H9 (cell line): ENCODE results near the gene EGFR. TPM values are rescaled to one million over a fixed set of nuclear protein-coding genes. Genes with fewer than 3 reads are reported as not detected.

Experiments
- DNase-seq: peaks from one replicate; pipeline ENCODE4 v3.0.0-alpha.2; 2017
- H2AFZ ChIP-seq: one replicate; pipeline ENCODE4 v1.6.1; 2013; ENCODE audit warnings: mild to moderate bottlenecking, low read length, control low read depth, moderate library complexity
- H2AK5ac ChIP-seq: 2 replicates; pipeline ENCODE4 v1.6.1; 2013; ENCODE audit warnings: low read length, control low read depth, mixed read lengths; ENCODE audit not compliant: insufficient read length
- H2BK120ac ChIP-seq: one replicate; pipeline ENCODE4 v1.6.1; 2013; ENCODE audit warnings: low read depth, mild to moderate bottlenecking, low read length, control low read depth, inconsistent platforms; ENCODE audit not compliant: poor library complexity, severe bottlenecking
- H2BK12ac ChIP-seq: 2 replicates; pipeline ENCODE4 v1.6.1; 2013; ENCODE audit warnings: low read length, control low read depth, mixed read lengths, low read depth; ENCODE audit not compliant: insufficient read length
- H2BK15ac ChIP-seq: 2 replicates; pipeline ENCODE4 v1.6.1; 2013; ENCODE audit warnings: low read depth, low read length, control low read depth
- H2BK20ac ChIP-seq: one replicate; pipeline ENCODE4 v1.6.1; 2013; ENCODE audit warnings: low read depth, mild to moderate bottlenecking, low read length, control low read depth, inconsistent platforms; ENCODE audit not compliant: poor library complexity, severe bottlenecking
- H2BK5ac ChIP-seq: 2 replicates; pipeline ENCODE4 v1.6.1; 2013; ENCODE audit warnings: low read length, control low read depth, mixed read lengths; ENCODE audit not compliant: insufficient read length
- H3K14ac ChIP-seq: 2 replicates; pipeline ENCODE4 v1.6.1; 2013; ENCODE audit warnings: low read length, control low read depth; ENCODE audit not compliant: insufficient read depth
- H3K18ac ChIP-seq: 2 replicates; pipeline ENCODE4 v1.6.1; 2013; ENCODE audit warnings: low read depth, mild to moderate bottlenecking, mixed read lengths, low read length, control low read depth; ENCODE audit not compliant: insufficient read length
- H3K23ac ChIP-seq: 2 replicates; pipeline ENCODE4 v1.6.1; 2013; ENCODE audit warnings: low read length, control low read depth, mixed read lengths, low read depth; ENCODE audit not compliant: insufficient read length
- H3K23me2 ChIP-seq: 2 replicates; pipeline ENCODE4 v1.6.1; 2013; ENCODE audit warnings: low read depth, mild to moderate bottlenecking, mixed read lengths, low read length, control low read depth; ENCODE audit not compliant: insufficient read length, poor library complexity, severe bottlenecking
- H3K27ac ChIP-seq: 2 replicates; pipeline ENCODE4 v1.5.1; 2013; ENCODE audit warnings: low read length, control low read depth, mixed read lengths, low read depth; ENCODE audit not compliant: insufficient read length
- H3K27me3 ChIP-seq: 2 replicates; pipeline ENCODE4 v1.6.1; 2013; ENCODE audit warnings: low read length, control low read depth, inconsistent platforms; ENCODE audit not compliant: insufficient read depth
- H3K4ac ChIP-seq: 2 replicates; pipeline ENCODE4 v1.6.1; 2013; ENCODE audit warnings: low read depth, mild to moderate bottlenecking, control low read depth, inconsistent platforms, low read length, moderate library complexity
- H3K4me1 ChIP-seq: 2 replicates; pipeline ENCODE4 v1.6.1; 2013; ENCODE audit warnings: low read length, control low read depth, inconsistent platforms; ENCODE audit not compliant: insufficient read depth
- H3K4me2 ChIP-seq: 2 replicates; pipeline ENCODE4 v1.6.1; 2013; ENCODE audit warnings: low read length, control low read depth, mixed read lengths; ENCODE audit not compliant: insufficient read length, insufficient read depth
- H3K56ac ChIP-seq: 2 replicates; pipeline ENCODE4 v1.6.1; 2013; ENCODE audit warnings: low read depth, mild to moderate bottlenecking, mixed read lengths, low read length, control low read depth; ENCODE audit not compliant: insufficient read length
- H3K79me1 ChIP-seq: 2 replicates; pipeline ENCODE4 v1.6.1; 2013; ENCODE audit warnings: low read depth, mild to moderate bottlenecking, moderate library complexity, low read length, control low read depth, inconsistent platforms; ENCODE audit not compliant: insufficient read depth, poor library complexity, severe bottlenecking
- H3K79me2 ChIP-seq: 2 replicates; pipeline ENCODE4 v1.6.1; 2013; ENCODE audit warnings: low read length, control low read depth, inconsistent platforms; ENCODE audit not compliant: insufficient read depth
- H3K9ac ChIP-seq: 2 replicates; pipeline ENCODE4 v1.6.1; 2013; ENCODE audit warnings: low read length, control low read depth, mixed read lengths; ENCODE audit not compliant: insufficient read length; ENCODE audit errors: extremely low read depth
- H3K9me3 ChIP-seq: one replicate; pipeline ENCODE4 v1.6.1; 2013; ENCODE audit warnings: low read depth, low read length, inconsistent platforms; ENCODE audit not compliant: control insufficient read depth
- H3T11ph ChIP-seq: one replicate; pipeline ENCODE4 v1.6.1; 2013; ENCODE audit warnings: mild to moderate bottlenecking, low read length, control low read depth, inconsistent platforms
- H4K20me1 ChIP-seq: one replicate; pipeline ENCODE4 v1.6.1; 2013; ENCODE audit not compliant: control insufficient read depth, insufficient read length, insufficient read depth
- H4K5ac ChIP-seq: 2 replicates; pipeline ENCODE4 v1.6.1; 2013; ENCODE audit warnings: low read depth, mild to moderate bottlenecking, mixed read lengths, low read length, control low read depth; ENCODE audit not compliant: insufficient read length
- H4K8ac ChIP-seq: replicated peaks from 2 replicates; pipeline ENCODE4 v1.6.1; 2013; ENCODE audit warnings: low read length, control low read depth, mixed read lengths, low read depth; ENCODE audit not compliant: insufficient read length
- H4K91ac ChIP-seq: 2 replicates; pipeline ENCODE4 v1.6.1; 2013; ENCODE audit warnings: low read depth, mild to moderate bottlenecking, moderate library complexity, mixed read lengths, low read length, control low read depth; ENCODE audit not compliant: insufficient read length
- H3K27ac Mint-ChIP-seq, 3 experiments: 2 replicates in 2 of 3; 3 replicates in 1 of 3; pipeline ENCODE4 v1.8.0; 2020 to 2021; ENCODE audit warnings: mixed read lengths in 3 of 3, mild to moderate bottlenecking in 1 of 3, moderate library complexity in 1 of 3
- H3K27me3 Mint-ChIP-seq: 2 replicates; pipeline ENCODE4 v1.8.0; 2021; ENCODE audit warnings: low read depth, mild to moderate bottlenecking, moderate library complexity, mixed read lengths
- H3K36me3 Mint-ChIP-seq, 3 experiments: 2 replicates in 2 of 3; 3 replicates in 1 of 3; pipeline ENCODE4 v1.8.0; 2020 to 2021; ENCODE audit warnings: low read depth in 3 of 3, mixed read lengths in 3 of 3; ENCODE audit not compliant: insufficient read depth in 1 of 3
- H3K4me1 Mint-ChIP-seq, 2 experiments: 2 replicates each; pipeline ENCODE4 v1.8.0; 2020; ENCODE audit warnings: mixed read lengths in 2 of 2
- H3K4me3 Mint-ChIP-seq, 2 experiments: 2 replicates in 1 of 2; 3 replicates in 1 of 2; pipeline ENCODE4 v1.8.0; 2020 to 2021; ENCODE audit warnings: mild to moderate bottlenecking in 2 of 2, mixed read lengths in 2 of 2, moderate library complexity in 1 of 2
- H3K9me3 Mint-ChIP-seq, 2 experiments: 2 replicates in 1 of 2; 3 replicates in 1 of 2; pipeline ENCODE4 v1.8.0; 2020; ENCODE audit warnings: mild to moderate bottlenecking in 2 of 2, mixed read lengths in 2 of 2, moderate library complexity in 1 of 2
- CTCF ChIP-seq: fragments of 200-600 bp; sonication (generic); conservative IDR thresholded peaks from 3 replicates; pipeline ENCODE4 v1.8.0; 2021; ENCODE audit warnings: antibody characterized with exemption, mild to moderate bottlenecking
- WGBS: extraction: QIAGEN DNeasy Blood & Tissue Kit; methylation state at CpG from one replicate; pipeline ENCODE4 v1.1.7; 2013; ENCODE audit warnings: missing lambda C conversion rate, low lambda C conversion rate, mixed read lengths; ENCODE audit not compliant: insufficient read length; ENCODE audit errors: extremely low coverage; 5-methylcytosine and 5-hydroxymethylcytosine counted together
- total RNA-seq: library from RNA; stranded (reverse); gene quantifications from 2 replicates; pipeline ENCODE4 v1.2.1, GENCODE V29; 2021

The EGFR gene
- total RNA-seq, 1 experiment from 2014 or later = 3.3 TPM

GRCh38 chr7:55006499-55006898, 12.3 kb upstream of the EGFR start:
- peaks cover 11% of the 10 kb centered on the region for H3K27me3 Mint-ChIP-seq
- no peak overlapping the region for H2AFZ ChIP-seq
- no peaks in the 10 kb centered on the region for H3K9me3 Mint-ChIP-seq
- no peaks in the 10 kb centered on the region for H3K79me1 ChIP-seq
- no peak overlapping the region for H3K4me3 Mint-ChIP-seq
- no peak for TF ChIP-seq CTCF
- no peak overlapping the region for H4K8ac ChIP-seq
- H3K4me1 ChIP-seq = no peaks in the 10 kb centered on the region
- H3K56ac ChIP-seq = no peak overlapping the region
- H3K27ac ChIP-seq = no peak overlapping the region
- no peak overlapping the region for H3K23ac ChIP-seq
- H3T11ph ChIP-seq = no peak overlapping the region
- H2BK120ac ChIP-seq = no peak overlapping the region
- no peak overlapping the region for H3K4me2 ChIP-seq
- no peaks in the 10 kb centered on the region for H3K79me2 ChIP-seq
- DNase-seq = peak; percentile 59
- no peak overlapping the region for H4K5ac ChIP-seq
- no peaks in the 10 kb centered on the region for H3K9me3 ChIP-seq
- H3K18ac ChIP-seq = no peak overlapping the region
- no peak overlapping the region for H2BK12ac ChIP-seq
- H3K27me3 ChIP-seq = no peaks in the 10 kb centered on the region
- H3K36me3 Mint-ChIP-seq = no peaks in the 10 kb centered on the region
- H3K14ac ChIP-seq = no peak overlapping the region
- no peaks in the 10 kb centered on the region for H3K23me2 ChIP-seq
- no peak overlapping the region for H2BK5ac ChIP-seq
- no peak overlapping the region for H3K27ac Mint-ChIP-seq
- H2BK20ac ChIP-seq = no peak overlapping the region
- H4K91ac ChIP-seq = no peak overlapping the region
- H3K4me1 Mint-ChIP-seq = 0 out of 4 replicates have a peak, but pooled peaks cover 0 to 2% of the 10 kb centered on the region in 2 experiments
- H3K4ac ChIP-seq = no peak overlapping the region
- no CpG with 5 or more reads among the region's 11 CpGs for WGBS
- H4K20me1 ChIP-seq = no peaks in the 10 kb centered on the region
- H2BK15ac ChIP-seq = no peak overlapping the region
- H3K9ac ChIP-seq = no peak overlapping the region
- no peak overlapping the region for H2AK5ac ChIP-seq
